Keratinocyte (primary cell): ENCODE measurements around the gene NAA80. TPM values are rescaled to one million over a fixed set of nuclear protein-coding genes. Genes with fewer than 3 reads are reported as not detected.

Source experiments
- DNase-seq: peaks from one replicate; pipeline ENCODE4 v3.0.0-alpha.2; 2011; ENCODE audit warnings: low read depth, missing footprints, low spot score
- FAIRE-seq: peaks from 2 replicates; lab custom pipeline; 2011; peaks lifted over from hg19 to GRCh38; lab: Jason Lieb, UNC
- H2AFZ ChIP-seq: 2 replicates; pipeline ENCODE4 v1.6.0; 2012; ENCODE audit warnings: low read length, control low read depth, inconsistent platforms; ENCODE audit not compliant: control insufficient read depth
- H3K27ac ChIP-seq: 2 replicates; pipeline ENCODE4 v1.5.1; 2011; ENCODE audit warnings: low read length; ENCODE audit not compliant: control insufficient read depth, insufficient read depth
- H3K27me3 ChIP-seq: 3 replicates; pipeline ENCODE4 v1.6.0; 2011; ENCODE audit warnings: low read length; ENCODE audit not compliant: control insufficient read depth, insufficient read depth; ENCODE audit errors: extremely low read depth
- H3K36me3 ChIP-seq, 2 experiments: 2 replicates in 1 of 2; 3 replicates in 1 of 2; pipeline ENCODE4 v1.5.1; 2011; ENCODE audit warnings: low read length in 2 of 2, mild to moderate bottlenecking in 1 of 2; ENCODE audit not compliant: control insufficient read depth in 2 of 2, insufficient read depth in 2 of 2; ENCODE audit errors: extremely low read depth in 1 of 2
- H3K4me1 ChIP-seq: 3 replicates; pipeline ENCODE4 v1.5.1; 2011; ENCODE audit warnings: low read length; ENCODE audit not compliant: control insufficient read depth, insufficient read depth; ENCODE audit errors: extremely low read depth
- H3K4me2 ChIP-seq: 3 replicates; pipeline ENCODE4 v1.6.0; 2011; ENCODE audit warnings: low read depth, low read length; ENCODE audit not compliant: control insufficient read depth, insufficient read depth; ENCODE audit errors: extremely low read depth
- H3K4me3 ChIP-seq, 3 experiments: fragments of 200-600 bp in 1 of 3; sonication (generic) in 1 of 3; 2 replicates in 2 of 3; 3 replicates in 1 of 3; pipeline ENCODE4 v1.5.1; 2011 to 2016; ENCODE audit warnings: low read length in 3 of 3, mild to moderate bottlenecking in 3 of 3, control low read depth in 2 of 3, inconsistent platforms in 1 of 3, low read depth in 1 of 3, mixed read lengths in 1 of 3, mixed run types in 1 of 3, moderate library complexity in 1 of 3; ENCODE audit not compliant: control insufficient read depth in 2 of 3, insufficient read depth in 2 of 3; ENCODE audit errors: extremely low read depth in 1 of 3
- H3K79me2 ChIP-seq: 2 replicates; pipeline ENCODE4 v1.6.0; 2012; ENCODE audit warnings: low read length; ENCODE audit not compliant: control insufficient read depth, insufficient read depth
- H3K9ac ChIP-seq: 3 replicates; pipeline ENCODE4 v1.6.0; 2011; ENCODE audit warnings: low read length; ENCODE audit not compliant: control insufficient read depth, insufficient read depth; ENCODE audit errors: extremely low read depth
- H3K9me1 ChIP-seq: 3 replicates; pipeline ENCODE4 v1.6.0; 2011; ENCODE audit warnings: low read length; ENCODE audit not compliant: control insufficient read depth, insufficient read depth; ENCODE audit errors: extremely low read depth
- H3K9me3 ChIP-seq: 2 replicates; pipeline ENCODE4 v1.5.1; 2012; ENCODE audit warnings: low read depth, low read length; ENCODE audit not compliant: control insufficient read depth
- H4K20me1 ChIP-seq: 3 replicates; pipeline ENCODE4 v1.6.0; 2011; ENCODE audit warnings: low read length; ENCODE audit not compliant: control insufficient read depth, insufficient read depth; ENCODE audit errors: extremely low read depth
- EZH2 ChIP-seq: IDR thresholded peaks from one replicate; pipeline ENCODE4 v1.6.1; 2012; ENCODE audit warnings: inconsistent platforms, mild to moderate bottlenecking, low read length, moderate library complexity
- dilution Hi-C: fragments of 300-500 bp; cut with MboI; formaldehyde crosslinking; loops from one replicate; pipeline ENCODE4 v1.7.0; 2020; ENCODE audit warnings: low sequenced_read_pairs; ENCODE audit not compliant: extremely low pct_ligation_motif_present
- polyA plus RNA-seq, 5 experiments: library from polyadenylated mRNA; depleted of rRNA in 3 of 5; stranded (reverse) in 3 of 5; stranded (forward) in 1 of 5; unstranded in 1 of 5; fragments of >200 nt; gene quantifications; 1 replicate in 1 of 5; 2 replicates in 3 of 5; 3 replicates in 1 of 5; pipeline versions ENCODE4 v1.2.1 to v1.2.3, GENCODE V29; 2011 to 2012; ENCODE audit warnings: missing spikeins in 2 of 5, low read depth in 1 of 5, low replicate concordance in 1 of 5
- TF ChIP-seq, protein P1 (sequence below), 3 experiments: IDR thresholded peaks in 1 of 3; conservative IDR thresholded peaks in 1 of 3; optimal IDR thresholded peaks in 1 of 3; 2 replicates in 2 of 3; 3 replicates in 1 of 3; pipeline versions ENCODE3 to v1.5.1; 2011; ENCODE audit warnings: low read length in 3 of 3, mild to moderate bottlenecking in 3 of 3, moderate library complexity in 2 of 3, control low read depth in 1 of 3, inconsistent platforms in 1 of 3; ENCODE audit not compliant: insufficient read depth in 2 of 3; ENCODE audit errors: extremely low read depth in 1 of 3

The NAA80 gene
- polyA plus RNA-seq, 1 donor (not counting 4 experiments of a cell fraction or from before 2014, with no cell fraction given), result 6.1 TPM

DNA sequence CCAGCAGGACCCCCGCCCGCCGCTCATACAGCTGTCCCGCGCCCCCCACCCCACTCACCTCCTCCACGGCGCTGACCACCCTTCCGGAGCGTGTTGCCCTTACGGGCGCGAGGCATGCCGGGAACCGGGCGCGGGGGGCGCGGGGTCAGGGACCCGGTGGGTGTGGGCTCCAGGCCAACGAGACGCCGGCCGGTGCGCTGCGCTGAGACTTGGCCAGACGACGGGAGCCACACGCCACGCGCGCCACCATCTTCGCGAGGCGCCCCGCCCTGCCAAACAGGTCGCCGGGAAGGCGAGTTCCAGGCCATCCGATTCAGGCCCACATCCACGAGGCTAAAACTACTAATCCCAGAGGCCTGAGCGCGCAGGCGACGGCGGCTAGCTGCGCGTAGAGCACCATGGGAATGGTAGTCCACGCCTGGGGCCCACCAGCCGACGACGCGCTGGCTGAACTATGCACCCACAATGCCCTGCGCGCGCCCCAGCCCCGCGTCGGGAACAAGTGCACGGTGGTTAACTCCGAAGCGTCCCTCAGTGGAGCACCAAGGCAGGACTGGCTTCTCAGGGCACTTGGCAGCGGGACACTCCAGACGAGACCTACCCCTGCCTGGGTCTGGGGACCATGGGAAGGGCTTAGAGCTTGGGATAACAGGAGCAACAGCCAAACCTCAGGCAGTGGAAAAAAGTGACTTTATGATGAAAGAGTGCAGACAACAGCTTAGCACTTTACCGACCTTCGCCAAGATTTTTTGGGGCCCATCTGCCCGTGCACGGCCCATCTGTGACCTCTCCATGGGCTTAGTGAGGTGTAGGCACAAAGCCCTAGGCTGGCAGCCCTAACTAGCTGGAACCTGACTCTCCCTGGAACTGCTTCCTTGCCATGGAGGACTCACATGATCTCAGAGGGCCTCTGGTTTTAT lies 6.8 kb downstream of the NAA80 start, which contains the start of gene IFRD2:
Gene IFRD2, minus strand, starts transcription at position 271 of the 920 bp plus-strand sequence. Its CDS starts 155 bp downstream, at position 116.
- H3K9me3 ChIP-seq, result no peaks in the 10 kb centered on the region
- H3K36me3 ChIP-seq, result peaks cover 29 to 37% of the 10 kb centered on the region in 2 experiments
- peak within 1 kb of the TSS; percentile 95 for H3K27ac ChIP-seq
- no peaks in the 10 kb centered on the region for H4K20me1 ChIP-seq
- H3K27me3 ChIP-seq, result no peaks in the 10 kb centered on the region
- H3K79me2 ChIP-seq, result peaks cover 29% of the 10 kb centered on the region
- H3K9me1 ChIP-seq, result no peaks in the 10 kb centered on the region
- dilution Hi-C loops, result no loop called here
- FAIRE-seq (peak; percentile 86), DNase-seq (no peak)
- peak within 1 kb of the TSS; percentile 79 to 98 (median 82) for H3K4me3 ChIP-seq
- H3K4me1 ChIP-seq, result peaks cover 12% of the 10 kb centered on the region
- H3K4me2 ChIP-seq, result peak within 1 kb of the TSS; percentile 94
- H2AFZ ChIP-seq, result peak within 1 kb of the TSS; percentile 89
- no peak for TF ChIP-seq EZH2
- TF ChIP-seq, protein P1, sequence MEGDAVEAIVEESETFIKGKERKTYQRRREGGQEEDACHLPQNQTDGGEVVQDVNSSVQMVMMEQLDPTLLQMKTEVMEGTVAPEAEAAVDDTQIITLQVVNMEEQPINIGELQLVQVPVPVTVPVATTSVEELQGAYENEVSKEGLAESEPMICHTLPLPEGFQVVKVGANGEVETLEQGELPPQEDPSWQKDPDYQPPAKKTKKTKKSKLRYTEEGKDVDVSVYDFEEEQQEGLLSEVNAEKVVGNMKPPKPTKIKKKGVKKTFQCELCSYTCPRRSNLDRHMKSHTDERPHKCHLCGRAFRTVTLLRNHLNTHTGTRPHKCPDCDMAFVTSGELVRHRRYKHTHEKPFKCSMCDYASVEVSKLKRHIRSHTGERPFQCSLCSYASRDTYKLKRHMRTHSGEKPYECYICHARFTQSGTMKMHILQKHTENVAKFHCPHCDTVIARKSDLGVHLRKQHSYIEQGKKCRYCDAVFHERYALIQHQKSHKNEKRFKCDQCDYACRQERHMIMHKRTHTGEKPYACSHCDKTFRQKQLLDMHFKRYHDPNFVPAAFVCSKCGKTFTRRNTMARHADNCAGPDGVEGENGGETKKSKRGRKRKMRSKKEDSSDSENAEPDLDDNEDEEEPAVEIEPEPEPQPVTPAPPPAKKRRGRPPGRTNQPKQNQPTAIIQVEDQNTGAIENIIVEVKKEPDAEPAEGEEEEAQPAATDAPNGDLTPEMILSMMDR (optimal IDR thresholded peaks at IDR 0.05 in 1 of 3, IDR thresholded peaks at IDR 0.05 in 1 of 3, conservative IDR thresholded peaks at IDR 0.05 in 1 of 3; ENCODE audit: extremely low read depth in 1 of 3, insufficient read depth in 2 of 3, low read length in 3 of 3), result no peak
- H3K9ac ChIP-seq, result peak within 1 kb of the TSS; percentile 99

DNA sequence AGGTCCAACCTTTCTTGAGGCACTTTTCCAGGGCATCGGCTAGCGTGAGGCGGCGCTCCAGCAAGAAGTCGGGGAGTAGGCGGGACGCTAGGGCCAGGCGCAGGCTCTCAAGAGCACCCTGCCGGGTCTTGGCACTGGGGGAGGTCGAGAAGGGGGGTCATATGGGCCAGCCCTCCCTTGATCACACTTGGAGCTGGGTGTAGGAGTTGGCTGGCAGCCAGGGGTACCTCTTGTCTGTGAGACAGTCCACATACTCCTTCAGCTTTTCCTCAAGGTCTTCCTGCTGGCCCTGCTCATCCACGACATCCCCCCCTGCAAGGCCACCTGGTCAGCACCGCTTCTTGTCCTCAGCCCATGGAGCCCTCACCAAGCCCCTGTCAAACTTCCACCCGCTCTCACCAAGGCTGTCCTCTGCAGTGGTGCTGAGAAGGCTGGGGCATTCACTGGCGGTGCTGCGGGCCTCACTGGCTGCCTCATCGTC lies 9.0 kb downstream of the NAA80 start:
- H3K4me2 ChIP-seq, result no peak overlapping the region
- dilution Hi-C loops, result no loop called here
- peaks cover 12% of the 10 kb centered on the region for H3K4me1 ChIP-seq
- peak overlapping the region in 1 of 3 experiments; percentile 44 for H3K4me3 ChIP-seq
- no peaks in the 10 kb centered on the region for H3K9me1 ChIP-seq
- no peaks in the 10 kb centered on the region for H3K9me3 ChIP-seq
- H3K36me3 ChIP-seq, result peaks cover 42% of the 10 kb centered on the region in 2 experiments
- no peaks in the 10 kb centered on the region for H4K20me1 ChIP-seq
- DNase-seq, result no peak
- H3K27ac ChIP-seq, result no peak overlapping the region
- FAIRE-seq, result no peak
- TF ChIP-seq, protein P1 (optimal IDR thresholded peaks at IDR 0.05 in 1 of 3, IDR thresholded peaks at IDR 0.05 in 1 of 3, conservative IDR thresholded peaks at IDR 0.05 in 1 of 3; ENCODE audit: extremely low read depth in 1 of 3, insufficient read depth in 2 of 3, low read length in 3 of 3), result no peak
- no peak for TF ChIP-seq EZH2
- no peak overlapping the region for H3K9ac ChIP-seq
- no peak overlapping the region for H2AFZ ChIP-seq
- H3K27me3 ChIP-seq, result no peaks in the 10 kb centered on the region
- H3K79me2 ChIP-seq, result peaks cover 29% of the 10 kb centered on the region
